ENCODE measurements around the gene IFITM1. TPM values are rescaled to one million over a fixed set of nuclear protein-coding genes. Genes with fewer than 3 reads are reported as not detected.

The IFITM1 gene
- total RNA-seq, 1 experiment from 2014 or later: 2.0 TPM

- H3K9ac ChIP-seq (ENCODE audit: low read length): no peak overlapping the region
- ATAC-seq (no peak), DNase-seq (no peak)
- H3K79me2 ChIP-seq (ENCODE audit: low read length): no peaks in the 10 kb centered on the region
- H3K27me3 ChIP-seq (ENCODE audit: low read length): peaks cover 22% of the 10 kb centered on the region
- H3K4me1 ChIP-seq (ENCODE audit: insufficient read depth, low read length): no peaks in the 10 kb centered on the region
- no peaks in the 10 kb centered on the region for H3K9me3 ChIP-seq (ENCODE audit: low read length)
- no peaks in the 10 kb centered on the region for H3K36me3 ChIP-seq (ENCODE audit: low read depth, low read length)
- BruUV-seq (replicated peaks): no TSS peak
- H2AFZ ChIP-seq (ENCODE audit: low read length): no peak overlapping the region
- TF ChIP-seq EZH2 (IDR thresholded peaks at IDR 0.05; ENCODE audit: low read length, unreplicated experiment) (no peak), EZH2phosphoT487 (IDR thresholded peaks at IDR 0.05; ENCODE audit: borderline replicate concordance, low read length) (no peak), CTCF (conservative IDR thresholded peaks at IDR 0.05; ENCODE audit: low read depth, low read length) (no peak)
- no peaks in the 10 kb centered on the region for H3F3A ChIP-seq (ENCODE audit: low read length, unreplicated experiment)
- H4K20me1 ChIP-seq (ENCODE audit: low read length): no peaks in the 10 kb centered on the region
- POLR2A ChIA-PET (ENCODE audit: unreplicated experiment): interaction anchor here (0.6 kb wide), 1 partner anchor 124 kb away, joined by 3 read pairs; no protein-coding TSS in a partner anchor
- intact Hi-C loops (cut with micrococcal nuclease): no loop called here
- no peak overlapping the region for H3K27ac ChIP-seq (ENCODE audit: low read length)
- H3K4me3 ChIP-seq (ENCODE audit: low read length): no peak overlapping the region
- CTCF ChIA-PET: no interaction called here
- H3K4me2 ChIP-seq (ENCODE audit: low read length): no peak overlapping the region
- no peaks in the 10 kb centered on the region for H3K9me2 ChIP-seq (replicated peaks; ENCODE audit: low read length)
These were observed 31.7 kb upstream of the IFITM1 start for GRCh38 chr11:282171-282570.

GRCh38 chr11:282630-283360, 31.0 kb upstream of the IFITM1 start:
- H3K9me2 ChIP-seq (replicated peaks; ENCODE audit: low read length): no peaks in the 10 kb centered on the region
- no TSS peak for BruUV-seq (replicated peaks)
- ChIA-PET CTCF (no interaction called here), POLR2A (ENCODE audit: unreplicated experiment) (interaction anchor here (0.6 to 0.7 kb wide), 2 partner anchors 66 to 124 kb away, joined by 3 to 9 read pairs; no protein-coding TSS in a partner anchor)
- H2AFZ ChIP-seq (ENCODE audit: low read length): no peak overlapping the region
- TF ChIP-seq EZH2 (IDR thresholded peaks at IDR 0.05; ENCODE audit: low read length, unreplicated experiment) (no peak), EZH2phosphoT487 (IDR thresholded peaks at IDR 0.05; ENCODE audit: borderline replicate concordance, low read length) (no peak), CTCF (conservative IDR thresholded peaks at IDR 0.05; ENCODE audit: low read depth, low read length) (no peak)
- DNase-seq (no peak), ATAC-seq (no peak)
- H3F3A ChIP-seq (ENCODE audit: low read length, unreplicated experiment): no peaks in the 10 kb centered on the region
- no peaks in the 10 kb centered on the region for H3K36me3 ChIP-seq (ENCODE audit: low read depth, low read length)
- no peak overlapping the region for H3K4me3 ChIP-seq (ENCODE audit: low read length)
- intact Hi-C loops (cut with micrococcal nuclease): no loop called here
- peaks cover 22% of the 10 kb centered on the region for H3K27me3 ChIP-seq (ENCODE audit: low read length)
- no peak overlapping the region for H3K4me2 ChIP-seq (ENCODE audit: low read length)
- H3K4me1 ChIP-seq (ENCODE audit: insufficient read depth, low read length): no peaks in the 10 kb centered on the region
- no peak overlapping the region for H3K27ac ChIP-seq (ENCODE audit: low read length)
- no peaks in the 10 kb centered on the region for H4K20me1 ChIP-seq (ENCODE audit: low read length)
- H3K9me3 ChIP-seq (ENCODE audit: low read length): no peaks in the 10 kb centered on the region
- no peaks in the 10 kb centered on the region for H3K79me2 ChIP-seq (ENCODE audit: low read length)
- no peak overlapping the region for H3K9ac ChIP-seq (ENCODE audit: low read length)

GRCh38 chr11:283405-284104, 30.3 kb upstream of the IFITM1 start:
- TF ChIP-seq CTCF (conservative IDR thresholded peaks at IDR 0.05; ENCODE audit: low read depth, low read length) (no peak), EZH2 (IDR thresholded peaks at IDR 0.05; ENCODE audit: low read length, unreplicated experiment) (no peak), EZH2phosphoT487 (IDR thresholded peaks at IDR 0.05; ENCODE audit: borderline replicate concordance, low read length) (no peak)
- Histone ChIP-seq H3K4me3 (ENCODE audit: low read length) (no peak overlapping the region), H4K20me1 (ENCODE audit: low read length) (no peaks in the 10 kb centered on the region), H3K79me2 (ENCODE audit: low read length) (no peaks in the 10 kb centered on the region), H2AFZ (ENCODE audit: low read length) (no peak overlapping the region), H3K27me3 (ENCODE audit: low read length) (peaks cover 22% of the 10 kb centered on the region), H3K4me1 (ENCODE audit: insufficient read depth, low read length) (no peaks in the 10 kb centered on the region), H3F3A (ENCODE audit: low read length, unreplicated experiment) (no peaks in the 10 kb centered on the region), H3K9ac (ENCODE audit: low read length) (no peak overlapping the region), H3K9me3 (ENCODE audit: low read length) (no peaks in the 10 kb centered on the region), H3K27ac (ENCODE audit: low read length) (no peak overlapping the region), H3K9me2 (replicated peaks; ENCODE audit: low read length) (no peaks in the 10 kb centered on the region), H3K36me3 (ENCODE audit: low read depth, low read length) (no peaks in the 10 kb centered on the region), H3K4me2 (ENCODE audit: low read length) (no peak overlapping the region)
- BruUV-seq (replicated peaks): no TSS peak
- no peak for ATAC-seq
- no peak for DNase-seq
- ChIA-PET POLR2A (ENCODE audit: unreplicated experiment) (interaction anchor here (0.7 kb wide), 1 partner anchor 67 kb away, joined by 9 read pairs; no protein-coding TSS in a partner anchor), CTCF (no interaction called here)
- intact Hi-C loops (cut with micrococcal nuclease): no loop called here
